Left renal cortex interstitium (tissue), 4 donors: Measurements from ENCODE around the gene TNK1. TPM values are rescaled to one million over a fixed set of nuclear protein-coding genes. Genes with fewer than 3 reads are reported as not detected.

Source experiments
- DNase-seq, 4 donors: peaks; one replicate each; pipeline ENCODE4 v3.0.0-alpha.2; 2013; ENCODE audit warnings: low read depth in 4 of 4, low spot score in 2 of 4, missing footprints in 1 of 4
- polyA plus RNA-seq, 4 donors: library from polyadenylated mRNA; unstranded; fragments of 120-200 nt; gene quantifications; one replicate each; pipeline ENCODE4 v1.2.1, GENCODE V29; 2013; ENCODE audit not compliant: insufficient read length in 4 of 4

Gene TNK1
- polyA plus RNA-seq, 4 donors: 3.1 to 7.9 (median 5.7) TPM

- DNase-seq: no peak
Observed at GRCh38 chr17:7408252-7408727, 27.4 kb downstream of the TNK1 start.

GRCh38 chr17:7408863-7409262 is 28.0 kb downstream of the TNK1 start:
- no peak for DNase-seq

GRCh38 chr17:7409716-7410115 is 28.8 kb downstream of the TNK1 start:
- no peak for DNase-seq

- no peak for DNase-seq
Observed at GRCh38 chr17:7410634-7411426, 29.9 kb downstream of the TNK1 start.

- no peak for DNase-seq
Observed at GRCh38 chr17:7411427-7411750, 30.5 kb downstream of the TNK1 start.

GRCh38 chr17:7413346-7413985 is 32.6 kb downstream of the TNK1 start:
- DNase-seq: no peak

GRCh38 chr17:7414837-7415236 is 33.9 kb downstream of the TNK1 start:
- no peak for DNase-seq

GRCh38 chr17:7415784-7416183 is 34.9 kb downstream of the TNK1 start:
- no peak for DNase-seq

- DNase-seq: no peak
Observed at GRCh38 chr17:7416323-7416722, 35.4 kb downstream of the TNK1 start.

GRCh38 chr17:7417056-7417655 is 36.3 kb downstream of the TNK1 start:
- DNase-seq: no peak

GRCh38 chr17:7418472-7419152 is 37.7 kb downstream of the TNK1 start:
- DNase-seq: no peak

GRCh38 chr17:7419819-7420610 is 39.1 kb downstream of the TNK1 start, which contains the start of gene SPEM1:
TSS of gene SPEM1 (plus strand) at chr17:7420324. CDS start at chr17:7420385, 61 bp downstream.
- DNase-seq: peak in 2 of 4 donors; percentile 11 to 29

GRCh38 chr17:7421186-7421585 is 40.3 kb downstream of the TNK1 start:
- no peak for DNase-seq

GRCh38 chr17:7423679-7424078 is 42.8 kb downstream of the TNK1 start:
- no peak for DNase-seq

GRCh38 chr17:7425316-7425715 is 44.4 kb downstream of the TNK1 start, which contains the start of gene SPEM2:
TSS of gene SPEM2 (plus strand) at chr17:7425616. CDS start at chr17:7425689, 73 bp downstream.
- DNase-seq: no peak

GRCh38 chr17:7425756-7426155 is 44.9 kb downstream of the TNK1 start:
- DNase-seq: no peak

- DNase-seq: no peak
Observed at GRCh38 chr17:7426203-7426863, 45.4 kb downstream of the TNK1 start.

GRCh38 chr17:7426896-7427489 is 46.1 kb downstream of the TNK1 start:
- DNase-seq: no peak

- no peak for DNase-seq
Observed at GRCh38 chr17:7427549-7427948, 46.7 kb downstream of the TNK1 start.
